NCI-H2196 (cell line): ENCODE data around the gene PSMB5.

Experiments used
- DNase-seq: peaks from one replicate; lab custom pipeline; 2025; ENCODE audit not compliant: unreplicated experiment; lab: John Stamatoyannopoulos, UW

The PSMB5 gene

DNA sequence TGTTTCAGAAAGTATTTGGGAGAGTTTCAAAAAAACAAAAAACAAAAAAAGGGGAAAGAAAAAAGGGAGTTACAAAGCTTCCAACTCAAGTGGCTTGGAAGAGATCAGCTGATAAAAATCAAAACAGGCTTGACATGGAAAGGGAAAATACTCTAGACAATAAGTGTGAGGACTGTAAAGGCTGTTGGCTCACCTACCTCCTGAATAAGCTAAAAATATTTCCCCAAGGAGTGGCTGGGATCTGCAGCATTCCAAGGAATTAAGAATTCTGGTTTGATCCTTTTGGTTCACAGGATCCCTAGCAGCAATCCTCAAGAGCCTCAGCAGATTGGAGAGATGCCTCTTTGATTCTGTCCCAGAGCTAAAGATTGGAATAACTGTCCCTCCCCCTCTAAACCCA, 41.2 kb downstream of the PSMB5 start:
- no peak for DNase-seq

DNA sequence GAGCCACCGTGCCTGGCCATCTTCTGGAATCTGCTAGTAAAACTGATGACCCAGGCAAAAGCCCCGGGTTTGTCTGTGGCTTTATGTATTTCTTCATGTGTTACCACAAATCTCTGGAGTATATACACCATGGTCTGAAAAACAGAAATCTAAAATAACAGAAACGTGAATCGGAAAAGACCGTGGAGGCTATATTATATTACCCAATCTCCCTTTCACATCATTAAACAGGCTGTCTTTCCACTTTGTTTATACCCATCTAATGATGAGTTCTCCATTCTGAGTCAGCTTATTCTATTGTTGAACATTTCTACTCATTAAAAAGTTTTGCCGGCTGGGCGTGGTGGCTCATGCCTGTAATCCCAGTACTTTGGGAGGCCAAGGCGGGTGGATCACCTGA, 42.8 kb downstream of the PSMB5 start:
- no peak for DNase-seq

GRCh38 chr14:22987291-22987690, 47.4 kb downstream of the PSMB5 start:
- DNase-seq = no peak

- peak; percentile 89 for DNase-seq
Measured at GRCh38 chr14:22986508-22987054, 48.1 kb downstream of the PSMB5 start.

DNA sequence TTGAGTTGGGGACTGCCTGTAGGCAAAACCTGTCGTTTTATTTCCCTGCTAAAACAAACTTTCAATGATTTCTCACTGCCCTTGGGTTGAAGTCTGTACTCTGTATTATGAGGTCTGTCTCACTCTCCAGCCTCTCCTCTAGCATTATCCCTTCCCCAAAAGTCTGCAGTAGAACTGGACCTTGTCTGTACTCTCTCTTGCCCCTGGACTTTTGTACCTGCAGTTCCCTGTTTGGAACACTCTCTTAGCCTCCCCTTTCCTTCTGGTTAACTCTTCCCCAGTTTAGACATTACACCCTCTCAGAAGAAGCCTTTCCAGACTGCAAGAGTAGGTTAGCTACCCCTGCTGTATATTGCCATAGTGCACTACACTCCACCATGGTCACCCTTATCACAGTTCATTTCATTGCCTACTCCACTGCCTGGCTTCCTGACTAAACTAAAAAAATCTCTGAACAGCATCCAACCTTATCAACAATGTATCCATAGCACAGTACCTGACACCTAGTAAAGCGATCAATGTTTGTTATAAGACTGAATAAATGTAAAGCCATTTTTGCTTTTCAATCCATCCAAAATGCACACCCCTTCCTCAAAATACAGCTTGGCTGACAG, 48.7 kb downstream of the PSMB5 start:
- DNase-seq = no peak

GRCh38 chr14:22984959-22985658, 49.6 kb downstream of the PSMB5 start:
- DNase-seq = no peak

DNA sequence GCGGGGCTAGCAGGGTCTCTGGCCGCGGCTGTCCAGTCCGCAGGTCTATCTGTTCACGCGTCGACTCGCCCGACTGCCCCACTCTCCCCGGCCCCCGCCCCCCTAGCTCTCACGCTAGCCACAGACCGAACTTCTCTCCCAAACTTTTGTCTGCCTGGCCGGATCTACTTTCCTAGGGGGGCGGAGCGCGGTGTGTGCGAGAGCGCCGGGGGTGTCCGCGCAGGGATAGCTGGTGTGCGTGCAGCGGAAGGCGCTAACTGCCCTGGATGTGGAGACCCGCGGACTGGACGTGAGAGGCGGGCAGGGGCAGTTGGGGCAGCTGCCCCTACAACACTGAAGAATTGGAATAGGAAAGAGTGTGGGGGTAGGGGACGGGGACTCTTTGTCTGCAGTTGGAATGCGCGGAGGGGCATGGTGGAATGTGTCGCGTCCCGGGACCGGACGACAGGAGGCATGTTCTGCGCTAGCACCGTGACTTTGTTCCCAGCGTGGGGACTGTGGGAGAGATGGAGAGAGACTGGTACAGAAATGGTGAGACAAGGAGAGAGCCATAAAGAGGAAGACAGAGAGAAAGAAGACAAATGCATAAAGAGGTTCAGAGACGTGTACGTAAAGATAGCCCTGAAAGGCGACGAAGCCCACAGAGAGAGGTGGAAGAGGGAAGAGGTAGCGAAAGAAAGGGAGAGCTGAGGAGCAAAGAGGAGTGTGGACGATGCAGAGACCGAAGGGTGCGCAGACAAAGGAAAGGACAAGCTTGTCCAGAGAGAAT, 52.0 kb downstream of the PSMB5 start, which contains the start of gene AJUBA:
Gene AJUBA (minus strand): TSS at position 75 of the 769 bp plus-strand sequence. CDS start 285 bp downstream, outside the sequence.
- peak; percentile 71 for DNase-seq

GRCh38 chr14:22981876-22982476, 52.7 kb downstream of the PSMB5 start:
- no peak for DNase-seq

DNA sequence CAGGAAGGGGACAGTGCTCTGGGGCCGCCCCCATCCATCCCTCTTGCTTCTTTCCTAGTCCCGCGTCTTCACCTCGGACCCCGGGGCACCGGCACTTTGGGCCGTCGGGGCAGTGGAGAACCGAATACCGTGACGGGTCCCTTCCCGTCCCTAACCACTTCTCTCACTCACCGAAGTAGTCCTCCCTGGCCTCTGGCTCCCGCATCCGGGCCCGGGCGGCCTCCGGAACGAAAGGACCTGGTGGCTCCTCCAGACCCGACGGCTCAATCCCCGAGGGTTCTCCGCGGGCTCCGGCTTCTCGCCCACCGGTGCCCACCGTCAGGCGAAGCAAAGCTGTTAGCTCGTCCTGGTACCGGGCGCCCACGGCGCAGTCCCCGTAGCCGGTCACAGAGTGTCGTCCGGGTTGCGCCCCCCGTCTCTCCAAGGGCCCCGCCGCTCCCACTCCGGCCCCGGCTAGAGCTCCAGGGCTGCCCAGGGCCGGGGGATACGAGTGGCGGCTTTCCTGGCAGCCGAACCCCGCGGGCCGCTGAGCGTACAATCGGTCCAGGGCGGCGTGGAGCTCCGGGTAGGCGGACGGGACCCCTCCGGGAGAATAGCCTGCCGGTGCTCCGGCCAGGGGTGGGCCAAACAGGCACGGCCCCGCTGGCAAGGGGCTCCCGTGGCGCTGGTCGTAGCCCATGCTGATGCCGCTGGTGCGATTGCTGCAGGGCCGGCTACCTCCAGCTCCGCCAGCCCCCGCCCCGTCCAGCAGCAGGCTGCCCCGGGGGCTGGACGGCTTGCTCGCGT, 53.4 kb downstream of the PSMB5 start:
- no peak for DNase-seq

DNA sequence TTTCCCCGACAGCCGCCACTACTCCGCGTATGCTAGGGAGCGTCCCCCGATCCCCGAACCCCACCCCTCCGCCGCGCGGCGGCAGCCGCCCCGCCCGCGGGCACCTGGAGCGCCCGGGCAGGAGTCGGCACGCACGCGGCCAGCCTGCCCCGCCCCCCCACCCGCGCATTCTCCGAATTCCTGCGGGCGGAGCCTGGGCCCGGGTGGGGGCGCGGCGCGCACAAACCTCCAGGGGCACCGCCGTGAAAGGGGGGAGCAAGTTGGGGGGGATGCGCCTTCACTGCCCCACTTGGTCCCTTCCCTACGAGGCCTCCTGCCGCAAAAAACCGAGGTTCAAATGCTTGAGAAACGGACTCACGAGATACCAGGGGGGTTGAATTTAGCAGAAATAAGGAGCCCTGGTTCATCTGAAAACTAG, 54.0 kb downstream of the PSMB5 start:
- DNase-seq = no peak

GRCh38 chr14:22979748-22980392, 54.8 kb downstream of the PSMB5 start:
- no peak for DNase-seq

- DNase-seq = no peak
Measured at GRCh38 chr14:22978981-22979671, 55.6 kb downstream of the PSMB5 start.

DNA sequence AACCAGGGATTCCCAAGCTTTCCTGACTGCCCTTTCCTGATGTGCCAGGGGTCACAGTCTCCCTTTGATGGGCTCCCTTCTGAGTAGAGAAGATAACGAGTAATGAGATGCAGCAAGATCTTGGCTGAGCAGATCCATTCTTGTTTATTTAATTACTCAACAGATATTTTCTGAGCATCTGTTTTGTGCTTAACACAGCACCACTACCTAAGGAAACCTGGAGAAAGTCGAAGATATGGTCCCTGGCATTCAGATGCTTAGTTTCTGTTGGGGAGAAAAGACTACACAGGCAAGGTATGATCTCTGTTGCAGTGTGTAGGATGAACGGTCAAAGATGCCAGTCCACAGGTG, 56.2 kb downstream of the PSMB5 start:
- DNase-seq = no peak

- no peak for DNase-seq
Measured at GRCh38 chr14:22977684-22978486, 56.8 kb downstream of the PSMB5 start.

DNA sequence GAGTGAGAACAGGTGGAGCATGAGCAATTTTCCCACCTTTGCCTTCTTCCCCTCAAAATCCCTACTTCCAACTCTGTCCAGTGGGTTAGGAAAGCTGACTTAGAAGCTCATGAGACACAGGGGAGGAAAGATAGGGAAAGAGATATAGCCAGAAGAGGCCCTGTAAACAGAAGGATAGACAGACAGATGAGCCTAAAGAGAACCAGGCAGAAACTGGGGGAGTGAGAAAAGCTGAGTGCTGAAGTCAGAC, 57.3 kb downstream of the PSMB5 start:
- no peak for DNase-seq

- no peak for DNase-seq
Measured at GRCh38 chr14:22976620-22977433, 57.9 kb downstream of the PSMB5 start.
